Left renal pelvis (tissue), 4 donors: ENCODE results near the gene NAA60. TPM values are rescaled to one million over a fixed set of nuclear protein-coding genes. Genes with fewer than 3 reads are reported as not detected.
"Not testable (repeated sequence)": the region's sequence is repeated elsewhere in the genome, so short reads cannot be mapped to it uniquely, and the experiment has no call there.

Experiments used
- DNase-seq, 4 donors: peaks; one replicate each; pipeline ENCODE4 v3.0.0-alpha.2; 2013; ENCODE audit warnings: low read depth in 4 of 4, low spot score in 3 of 4
- polyA plus RNA-seq, 4 donors: library from polyadenylated mRNA; unstranded; fragments of 120-200 nt; gene quantifications; one replicate each; pipeline ENCODE4 v1.2.1, GENCODE V29; 2013; ENCODE audit not compliant: insufficient read length in 4 of 4

Gene NAA60
- polyA plus RNA-seq, 4 donors: 48.3 to 83.9 (median 69.6) TPM

DNA sequence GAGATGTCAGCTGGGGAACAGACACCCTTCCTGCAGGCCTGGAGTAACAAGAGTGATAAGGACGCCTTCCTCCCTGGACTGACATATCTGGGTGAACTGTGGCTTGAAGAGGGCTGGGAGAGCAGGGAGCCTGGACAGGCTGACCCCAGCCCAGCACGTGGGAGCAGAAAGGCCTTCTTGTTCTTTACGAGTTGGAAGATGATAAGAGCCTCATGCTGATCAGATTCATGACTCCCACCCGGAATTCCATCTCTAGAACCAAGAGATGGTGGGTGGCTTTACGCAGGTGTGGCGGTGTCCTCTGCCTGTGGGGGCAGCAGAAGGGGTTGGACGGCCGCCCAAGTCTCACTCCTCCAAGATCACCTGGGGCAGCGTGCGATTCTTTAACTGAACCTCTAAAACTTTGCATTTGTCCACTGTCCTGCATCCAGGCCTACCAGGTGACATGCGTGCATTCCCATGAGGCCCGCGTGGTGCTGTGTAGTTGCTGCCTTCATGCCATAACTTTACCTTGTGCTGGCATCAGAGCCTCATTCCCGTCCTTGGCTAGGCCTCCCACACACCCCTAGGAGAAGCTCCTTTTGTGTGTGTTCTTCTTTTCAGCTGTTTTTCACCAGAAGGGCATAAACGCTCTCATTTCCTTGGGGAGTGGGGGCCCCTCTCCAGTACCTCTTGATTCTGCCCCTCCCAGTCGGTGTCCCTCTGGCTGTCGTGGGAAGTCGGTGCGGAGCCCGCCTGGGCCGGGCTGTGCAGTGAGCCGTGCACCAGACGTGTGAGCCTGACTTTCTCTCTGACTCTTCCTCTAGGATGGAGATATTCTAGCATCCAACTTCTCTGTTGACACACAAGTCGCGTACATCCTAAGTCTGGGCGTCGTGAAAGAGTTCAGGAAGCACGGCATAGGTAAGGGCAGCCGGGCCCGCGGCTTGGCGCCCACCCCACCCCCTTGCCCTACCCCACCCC, 38.5 kb downstream of the NAA60 start:
- DNase-seq: no peak

GRCh38 chr16:3482659-3483241, 39.3 kb downstream of the NAA60 start:
- no peak for DNase-seq

DNA sequence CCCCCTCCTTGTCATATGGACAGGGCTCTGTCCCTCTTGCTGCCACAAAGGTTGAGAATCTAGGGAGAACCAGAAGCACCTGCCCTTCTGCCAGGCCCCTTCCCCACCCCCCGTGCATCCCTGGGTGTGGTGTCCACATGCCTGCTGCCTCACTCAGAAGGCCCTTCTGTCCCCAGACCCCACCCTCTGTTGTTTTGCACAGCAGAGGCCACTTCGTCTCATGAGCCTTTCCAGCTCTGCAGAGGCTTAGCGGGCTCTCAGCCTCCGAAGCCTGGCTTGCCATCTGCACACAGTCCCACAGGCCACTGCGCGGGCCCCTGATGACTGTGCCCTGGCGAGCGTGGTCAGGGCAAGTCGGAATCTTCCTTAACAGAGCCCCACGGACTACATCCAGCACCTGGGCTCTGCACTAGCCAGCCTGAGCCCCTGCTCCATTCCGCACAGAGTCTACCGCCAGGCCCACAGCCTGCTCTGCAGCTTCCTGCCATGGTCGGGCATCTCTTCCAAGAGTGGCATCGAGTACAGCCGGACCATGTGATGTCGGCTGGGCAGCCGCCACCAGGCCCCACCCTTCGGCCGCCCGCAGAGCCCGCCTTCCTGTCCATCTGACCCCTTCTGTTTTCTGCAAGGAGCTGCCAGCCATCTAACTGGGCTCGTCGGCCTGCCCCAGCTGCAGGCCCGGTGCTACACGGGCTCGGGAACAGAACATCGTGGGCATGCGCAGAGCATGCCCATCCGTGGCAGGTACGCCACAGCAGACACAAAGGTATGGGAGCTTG, 41.0 kb downstream of the NAA60 start:
- no peak for DNase-seq

DNA sequence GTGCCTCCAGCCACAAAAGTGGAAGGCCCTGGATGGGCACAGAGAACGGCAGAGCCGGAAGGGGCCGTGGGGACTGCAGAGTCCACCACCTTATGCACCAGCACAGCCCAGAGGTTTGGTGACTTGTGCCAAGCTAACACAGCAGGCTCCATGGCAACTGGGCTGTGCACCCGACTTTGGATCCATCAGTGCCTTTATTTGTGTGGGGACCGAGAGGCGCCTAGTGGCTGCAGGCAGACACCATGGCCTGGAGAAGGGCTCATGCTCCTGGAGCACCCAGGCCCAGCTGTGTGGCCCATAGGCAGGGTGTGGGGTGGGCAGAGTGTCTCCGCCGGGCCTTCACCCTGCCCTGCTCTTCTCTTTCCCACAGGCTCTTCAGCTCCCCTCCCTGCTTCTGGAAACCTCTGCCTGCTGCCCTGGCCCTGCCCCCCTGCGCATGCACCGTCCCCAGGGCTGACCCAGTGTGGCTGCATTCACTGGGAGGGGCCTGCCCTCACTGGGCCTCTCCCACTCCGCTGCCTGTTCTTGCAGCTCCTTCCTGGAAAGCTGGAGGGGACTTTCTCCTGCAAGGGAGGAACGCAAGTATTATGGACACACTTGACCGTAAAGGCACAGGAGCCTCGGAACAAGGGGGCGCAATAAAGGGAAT, 41.7 kb downstream of the NAA60 start:
- DNase-seq: no peak

DNA sequence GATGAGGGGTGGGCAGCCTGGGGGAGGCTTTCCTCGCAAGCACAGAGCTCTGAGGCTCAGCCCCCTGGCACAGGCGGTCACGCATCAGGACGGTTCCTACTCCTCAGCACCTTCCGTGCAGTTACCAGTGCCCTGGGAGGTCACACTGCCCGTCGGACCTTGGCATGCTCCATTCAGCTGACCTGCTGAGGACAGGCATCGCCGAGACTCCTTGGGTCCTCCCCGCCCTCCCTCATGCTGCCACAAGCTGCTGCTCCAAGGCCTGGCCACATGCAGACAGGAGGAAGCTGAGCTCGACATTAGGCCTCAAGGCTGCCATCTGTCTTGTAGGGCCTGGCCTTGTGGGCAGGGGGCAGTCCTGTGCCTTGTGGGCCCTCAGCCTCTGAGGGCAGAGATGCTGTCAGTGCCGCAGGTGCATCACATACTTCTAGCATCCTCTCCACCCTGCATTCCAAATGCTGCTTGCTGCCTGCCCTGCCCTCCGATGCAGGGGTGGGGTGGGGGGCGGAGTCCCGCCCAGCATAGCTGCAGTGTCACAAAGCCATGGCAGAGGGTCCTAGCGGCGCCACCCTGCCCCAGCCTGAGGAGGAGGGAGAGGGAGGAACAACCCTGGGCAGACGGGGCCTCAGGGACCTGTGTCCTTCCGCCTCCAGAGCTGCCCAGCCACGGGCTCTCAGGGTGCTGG, 42.5 kb downstream of the NAA60 start:
- no peak for DNase-seq

- DNase-seq: no peak
Observed at GRCh38 chr16:3486506-3487215, 43.2 kb downstream of the NAA60 start.

DNA sequence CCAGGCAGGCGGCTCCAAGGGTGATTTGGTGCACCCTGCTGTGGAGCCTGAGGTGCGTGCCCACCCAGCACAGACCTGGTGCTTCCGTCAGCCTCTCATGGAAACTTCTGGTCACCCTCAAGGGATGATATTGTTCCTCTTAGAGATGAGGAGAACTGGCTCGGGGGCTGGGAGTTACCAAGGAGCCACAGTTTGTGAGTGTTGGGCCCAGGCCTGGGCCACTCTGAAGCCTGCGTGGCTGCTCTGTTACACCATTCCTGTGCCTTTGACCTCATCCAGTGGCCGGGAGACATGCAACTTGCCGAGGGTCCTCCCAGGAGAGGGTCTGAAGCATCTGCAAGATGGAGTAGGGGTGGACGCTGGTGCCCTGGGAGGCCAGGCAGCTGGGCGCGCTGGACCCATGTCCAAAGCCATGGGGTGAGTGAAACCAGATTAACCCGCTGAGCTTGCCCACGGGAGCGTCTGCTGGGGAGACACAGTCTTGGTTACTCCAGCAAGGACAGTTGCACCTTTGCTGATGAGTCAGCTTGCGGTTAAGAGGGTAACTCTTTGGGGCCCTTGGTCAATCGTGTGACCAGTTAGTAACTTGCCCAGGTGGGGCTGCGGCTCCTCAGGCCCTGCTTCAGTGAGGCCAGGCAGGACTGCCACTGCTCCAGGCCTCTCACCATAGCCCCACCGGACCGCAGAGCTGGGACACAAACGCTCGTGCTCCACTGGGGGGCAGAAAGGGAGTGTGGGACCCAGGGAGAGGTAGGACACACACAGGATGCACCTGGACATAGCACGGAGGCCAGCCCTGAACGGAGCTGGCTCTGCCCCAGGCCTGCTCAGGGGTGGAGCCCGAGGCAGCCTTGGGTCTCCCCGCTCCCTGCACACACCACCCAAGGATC, 44.3 kb downstream of the NAA60 start:
- no peak for DNase-seq

DNA sequence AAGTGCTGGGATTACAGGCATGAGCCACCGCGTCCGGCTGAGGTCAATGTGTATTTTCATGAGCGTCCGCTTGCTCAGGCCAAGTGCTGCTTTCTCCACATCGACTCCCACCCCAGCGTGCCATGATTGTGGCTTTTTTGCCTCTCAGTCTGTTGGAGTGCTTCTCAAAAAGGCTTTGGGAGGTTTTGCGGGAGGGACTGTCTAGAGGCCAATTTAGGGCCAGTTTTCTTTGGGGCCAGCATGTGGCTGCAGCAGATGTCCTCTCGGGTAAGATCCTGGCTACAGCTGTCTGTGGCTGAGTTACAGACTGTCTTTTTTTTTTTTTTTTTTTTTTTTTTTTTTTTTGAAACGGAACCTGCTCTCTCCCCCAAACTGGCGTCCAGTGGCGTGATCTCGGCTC, 45.3 kb downstream of the NAA60 start:
- no peak for DNase-seq

DNA sequence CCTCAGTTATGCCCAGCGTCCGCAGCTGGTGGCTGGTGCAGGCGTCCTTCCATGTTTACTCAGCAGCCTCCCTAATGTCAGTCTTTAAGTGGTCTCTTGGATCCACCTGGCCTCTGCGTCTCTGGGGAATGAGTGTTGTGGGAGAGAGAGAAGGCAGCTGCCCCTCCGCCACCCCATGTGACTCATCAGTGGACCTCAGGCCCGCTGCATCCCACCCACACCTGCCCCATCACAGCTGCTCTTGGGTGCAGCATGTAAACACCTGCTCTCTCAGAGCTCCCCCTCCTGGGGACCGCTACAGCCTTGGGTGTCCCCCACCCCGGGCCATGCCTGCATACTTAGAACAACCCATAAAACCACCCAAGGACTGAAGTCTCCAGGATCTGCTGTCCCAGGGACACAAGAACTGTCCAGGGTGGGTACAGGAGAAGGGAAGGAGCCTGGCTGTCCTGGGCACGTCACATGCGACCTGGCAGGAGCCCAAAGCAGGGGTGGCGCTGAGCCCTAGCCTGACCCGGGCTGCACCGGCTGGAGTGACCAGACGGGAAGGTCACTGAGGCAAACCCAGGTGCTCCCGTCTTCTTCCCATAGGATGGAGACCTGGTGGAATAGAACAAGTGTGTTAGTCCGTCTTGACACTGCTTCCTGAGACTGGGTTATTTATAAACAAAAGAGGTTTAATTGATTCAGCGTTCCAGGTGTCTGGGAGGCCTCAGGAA, 47.6 kb downstream of the NAA60 start:
- no peak for DNase-seq

DNA sequence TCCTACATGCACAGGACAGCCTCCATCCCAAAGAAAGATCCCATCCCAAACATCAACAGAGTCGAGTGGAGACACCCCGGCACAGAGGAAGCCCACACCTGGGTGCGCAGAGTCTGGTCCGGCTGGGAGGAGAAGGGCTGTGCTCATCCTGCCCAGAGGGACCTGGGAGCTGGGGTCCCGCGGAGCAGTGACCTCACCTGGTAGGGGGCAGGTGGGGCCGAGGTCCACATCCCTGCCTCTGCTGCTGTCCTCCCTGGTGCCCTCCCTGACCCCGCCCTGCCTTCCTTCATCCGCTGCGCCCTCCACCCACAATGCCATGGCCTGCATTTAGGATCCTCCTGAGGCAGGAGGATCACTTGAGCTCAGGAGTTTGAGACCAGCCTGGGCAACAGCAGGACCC, 48.9 kb downstream of the NAA60 start:
- no peak for DNase-seq

GRCh38 chr16:3494386-3494973, 51.0 kb downstream of the NAA60 start:
- no peak for DNase-seq

GRCh38 chr16:3495176-3495575, 51.7 kb downstream of the NAA60 start, which contains the start of gene C16orf90:
C16orf90 (minus strand) TSS chr16:3495489; CDS start chr16:3495421, 68 bp downstream.
- no peak for DNase-seq

- no peak for DNase-seq
Observed at GRCh38 chr16:3496386-3496785, 52.9 kb downstream of the NAA60 start.

DNA sequence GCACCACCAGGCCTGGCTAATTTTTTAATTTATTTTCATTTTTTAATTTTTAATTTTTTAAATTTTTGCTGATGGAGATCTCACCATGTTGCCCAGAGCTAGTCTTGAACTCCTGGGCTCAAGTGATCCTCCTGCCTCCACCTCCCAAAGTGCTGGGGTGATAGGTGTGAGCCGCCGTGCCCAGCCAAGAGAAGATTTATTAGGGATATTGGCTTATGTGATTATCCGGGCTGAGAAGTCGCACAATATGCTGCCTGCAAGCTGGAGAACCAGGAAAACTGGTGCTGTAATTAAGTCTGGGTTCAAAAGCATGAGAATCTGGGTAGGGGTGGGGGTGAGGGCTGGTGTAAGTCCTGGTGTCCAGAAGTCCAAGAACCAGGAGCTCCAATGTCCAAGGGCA, 54.3 kb downstream of the NAA60 start:
- no peak for DNase-seq

DNA sequence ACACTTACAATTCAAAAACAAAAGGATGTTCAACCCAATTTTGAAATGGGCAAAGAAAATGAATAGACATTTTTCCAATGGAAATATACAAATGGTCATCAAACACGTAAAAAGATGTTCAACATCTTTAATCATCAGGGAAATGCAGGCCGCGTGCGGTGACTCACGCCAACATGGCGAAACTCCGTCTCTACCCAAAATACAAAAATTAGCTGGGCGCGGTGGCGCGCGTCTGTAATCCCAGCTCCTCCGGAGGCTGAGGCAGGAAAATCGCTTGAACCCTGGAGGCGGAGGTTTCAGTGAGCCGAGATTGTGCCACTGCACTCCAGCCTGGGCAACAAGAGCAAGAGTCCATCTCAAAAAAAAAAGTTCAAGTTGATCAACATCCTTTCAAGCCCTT, 55.5 kb downstream of the NAA60 start:
- no peak for DNase-seq

- not testable (repeated sequence) for DNase-seq
Observed at GRCh38 chr16:3501412-3501761, 57.9 kb downstream of the NAA60 start.

- DNase-seq: no peak
Observed at GRCh38 chr16:3501783-3502400, 58.4 kb downstream of the NAA60 start.
